PFSK-1 (cell line): ENCODE data around the gene KRTAP10-8.

ENCODE experiments used
- FOXP2 ChIP-seq: optimal IDR thresholded peaks from 2 replicates; pipeline ENCODE3; 2011; ENCODE audit warnings: borderline replicate concordance, control low read depth, inconsistent platforms; ENCODE audit not compliant: insufficient read depth; ENCODE audit errors: extremely low read length, extremely low read depth
- POLR2AphosphoS5 ChIP-seq: IDR thresholded peaks from 2 replicates; pipeline ENCODE4 v1.6.1; 2012; ENCODE audit warnings: low read depth, mild to moderate bottlenecking, control low read depth, low read length, moderate library complexity
- TAF1 ChIP-seq: IDR thresholded peaks from 2 replicates; pipeline ENCODE4 v1.6.1; 2012; ENCODE audit warnings: low read length, control low read depth, borderline replicate concordance; ENCODE audit not compliant: insufficient read depth

DNA sequence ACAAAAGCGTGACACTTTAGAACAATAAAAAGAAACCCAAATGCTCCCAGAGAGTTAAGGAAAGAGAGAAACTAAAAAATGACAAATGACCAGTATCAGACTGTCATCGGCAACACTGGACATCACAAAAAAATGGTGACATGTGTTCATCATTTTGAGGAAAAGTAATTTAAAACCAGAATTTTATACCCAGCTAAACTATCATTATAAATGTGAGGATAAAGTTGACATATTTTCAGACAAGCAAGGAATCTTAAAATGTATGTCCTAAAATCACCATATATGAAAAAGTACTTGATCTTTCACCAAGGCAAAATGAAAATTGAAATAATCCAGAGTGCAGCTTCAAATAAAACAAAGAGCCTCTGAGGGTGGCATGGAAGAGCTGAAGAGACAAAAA lies 33.0 kb downstream of the KRTAP10-8 start:
- no peak for TF ChIP-seq FOXP2
- TF ChIP-seq TAF1, result no peak
- no peak for TF ChIP-seq POLR2AphosphoS5
